Measurements from ENCODE around the gene MAG.

MAG gene

DNA sequence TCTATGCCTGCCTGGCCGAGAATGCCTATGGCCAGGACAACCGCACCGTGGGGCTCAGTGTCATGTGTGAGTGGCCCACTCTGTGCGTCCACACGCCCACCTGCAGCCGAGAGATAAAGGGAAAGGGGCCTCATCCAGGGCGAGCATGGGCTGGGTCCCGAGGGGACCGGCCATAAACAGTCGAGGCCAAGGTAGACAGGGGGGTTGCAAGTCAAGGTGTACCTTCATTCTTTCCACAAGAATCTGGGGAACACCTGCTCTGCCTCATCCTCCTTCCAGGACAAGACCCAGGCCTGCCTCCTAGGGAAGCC, 8.3 kb downstream of the MAG start:
- no peak for DNase-seq

DNA sequence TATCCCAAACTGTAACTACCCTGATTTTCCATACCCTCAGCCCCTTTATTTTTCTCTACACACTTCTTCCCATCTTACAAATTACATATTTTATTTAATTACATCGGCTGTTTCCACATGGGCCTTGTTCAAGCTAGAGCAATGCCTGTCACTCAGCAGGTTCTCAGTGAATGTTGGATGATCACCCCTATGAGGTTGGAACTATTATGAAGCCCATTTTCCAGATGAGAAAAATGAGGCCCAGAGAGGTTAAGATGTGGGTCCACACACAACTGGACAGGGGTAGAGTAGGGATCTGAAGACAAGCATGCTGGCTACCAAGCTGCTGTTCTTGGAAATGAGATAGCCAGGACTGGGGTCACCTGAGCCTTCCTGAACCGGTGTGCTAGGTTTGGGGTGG, 10.0 kb downstream of the MAG start:
- DNase-seq: no peak

DNA sequence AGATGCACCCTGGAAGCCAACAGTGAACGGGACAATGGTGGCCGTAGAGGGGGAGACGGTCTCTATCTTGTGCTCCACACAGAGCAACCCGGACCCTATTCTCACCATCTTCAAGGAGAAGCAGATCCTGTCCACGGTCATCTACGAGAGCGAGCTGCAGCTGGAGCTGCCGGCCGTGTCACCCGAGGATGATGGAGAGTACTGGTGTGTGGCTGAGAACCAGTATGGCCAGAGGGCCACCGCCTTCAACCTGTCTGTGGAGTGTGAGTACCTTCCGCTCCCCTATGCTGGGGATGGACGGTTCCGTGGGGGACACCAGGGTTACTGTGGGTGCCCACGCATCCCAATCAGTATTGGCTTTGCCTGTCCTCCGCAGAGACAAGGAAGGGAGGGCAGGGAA, 10.5 kb downstream of the MAG start:
- DNase-seq: no peak

DNA sequence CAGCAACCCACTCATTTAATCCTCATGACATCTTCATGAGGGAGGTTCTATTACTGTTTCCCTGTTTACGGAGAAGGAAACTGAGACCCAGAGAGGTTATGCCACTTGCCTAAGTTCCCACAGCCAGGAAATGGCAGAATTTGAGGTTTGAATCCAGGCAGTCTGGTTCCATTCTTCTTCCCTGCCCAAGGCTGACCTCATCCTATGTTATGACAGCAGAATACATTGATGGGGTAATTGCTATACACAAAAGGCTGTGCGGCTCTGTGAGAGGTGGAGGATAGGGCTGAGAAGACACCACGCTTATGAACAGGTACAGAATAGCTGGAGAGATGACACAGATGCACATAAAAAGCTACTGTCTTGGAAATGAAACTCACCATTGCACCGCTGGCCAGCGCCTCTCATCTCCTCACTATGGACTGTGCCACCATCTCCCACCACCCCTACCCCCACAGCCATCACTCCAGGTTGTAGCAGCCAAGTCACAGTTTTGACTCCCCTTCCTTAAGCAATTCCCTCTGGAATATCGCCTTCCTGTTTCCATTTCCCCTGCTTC, 11.5 kb downstream of the MAG start:
- no peak for DNase-seq

DNA sequence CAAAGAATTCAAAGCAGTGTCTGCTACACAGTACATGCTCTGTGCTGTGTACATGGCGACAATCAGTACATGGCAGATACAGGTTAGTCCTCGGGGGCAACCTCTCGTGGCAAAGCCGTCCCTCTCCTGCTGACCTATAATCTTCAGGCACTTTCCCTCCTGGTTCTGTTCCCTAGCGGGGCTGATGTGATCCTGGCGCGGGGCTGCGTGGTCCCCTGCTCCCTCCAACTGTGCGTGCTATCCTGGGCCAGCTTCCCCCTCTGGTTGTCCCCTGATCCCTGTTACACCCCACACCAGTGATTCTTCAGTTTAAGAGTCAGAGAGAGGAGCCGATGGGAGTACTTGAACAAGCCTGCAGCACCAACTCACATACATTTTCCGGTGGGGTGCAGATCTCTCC, 12.1 kb downstream of the MAG start:
- DNase-seq: no peak

DNA sequence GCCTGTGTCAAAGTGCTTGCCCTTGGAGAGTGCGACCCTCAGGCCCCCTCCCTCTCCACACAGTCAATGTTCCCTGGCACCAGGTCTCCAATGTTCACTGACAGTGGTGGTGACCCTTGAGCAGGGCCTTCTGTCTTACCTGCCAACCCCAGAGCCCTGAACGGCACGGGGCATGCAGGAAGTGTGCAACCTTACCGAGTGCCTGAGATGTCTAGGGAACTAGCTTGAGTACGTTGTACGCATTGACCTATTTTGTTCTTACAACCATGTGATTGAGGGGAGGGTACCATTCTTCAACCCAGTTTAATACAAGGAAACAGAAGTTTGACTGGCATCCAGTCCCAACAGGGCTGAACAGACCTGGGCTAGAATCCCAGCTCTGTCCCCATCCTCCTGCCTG, 13.2 kb downstream of the MAG start:
- DNase-seq: no peak

DNA sequence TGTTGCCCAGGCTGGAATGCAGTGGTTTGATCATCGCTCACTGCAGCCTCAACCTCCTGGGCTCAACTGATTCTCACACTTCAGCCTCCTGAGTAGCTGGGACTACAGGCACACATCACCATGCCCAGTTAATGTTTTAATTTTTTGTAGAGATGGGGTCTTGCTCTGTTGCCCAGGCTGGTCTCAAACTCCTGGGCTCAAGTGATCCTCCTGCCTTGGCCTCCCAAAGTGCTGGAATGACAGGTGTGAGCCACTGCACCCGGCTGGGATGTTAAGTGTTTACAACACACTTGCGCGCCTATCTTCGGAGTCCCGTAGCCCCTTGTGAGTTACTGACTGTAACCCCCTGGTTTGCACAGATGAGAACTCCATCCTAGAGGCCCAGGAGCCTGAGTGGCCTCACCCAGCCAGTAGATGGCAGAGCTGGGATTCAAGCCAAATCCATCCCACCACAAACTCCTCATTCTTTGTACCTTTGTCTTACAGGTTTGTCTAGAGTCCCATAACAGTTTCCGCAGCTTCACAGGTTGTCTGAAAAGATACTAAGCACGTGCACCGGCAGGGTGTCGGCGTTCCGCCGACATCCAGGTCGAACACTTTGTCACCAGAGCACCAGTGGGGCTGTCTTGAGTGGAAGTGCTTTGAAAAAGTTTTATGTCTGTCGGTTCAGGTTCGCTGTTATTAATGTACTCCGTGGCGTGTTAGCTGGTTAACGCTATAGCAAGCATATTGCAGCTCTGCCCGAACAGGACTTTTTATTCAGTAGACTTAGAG, 14.7 kb downstream of the MAG start:
- DNase-seq: no peak

DNA sequence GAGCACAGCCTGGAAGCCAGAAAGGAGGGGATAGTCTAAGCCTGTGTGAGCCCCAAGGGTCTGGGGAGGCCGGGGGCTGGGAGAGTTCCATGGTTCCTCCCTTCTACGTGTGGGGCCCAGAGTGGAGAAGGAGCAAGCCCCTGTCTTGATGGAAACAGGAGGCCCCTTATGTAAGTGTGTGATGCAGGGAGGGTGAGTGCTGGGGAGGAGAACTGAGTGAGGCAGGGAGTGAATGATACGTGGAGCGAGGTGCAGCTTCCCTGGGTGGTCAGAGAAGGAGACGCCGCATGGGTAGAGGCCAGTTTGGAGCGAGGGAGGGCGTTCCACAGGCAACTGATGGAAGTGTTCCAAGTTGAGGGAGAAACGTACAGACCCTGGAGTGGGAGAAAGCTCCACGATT, 16.0 kb downstream of the MAG start:
- no peak for DNase-seq

DNA sequence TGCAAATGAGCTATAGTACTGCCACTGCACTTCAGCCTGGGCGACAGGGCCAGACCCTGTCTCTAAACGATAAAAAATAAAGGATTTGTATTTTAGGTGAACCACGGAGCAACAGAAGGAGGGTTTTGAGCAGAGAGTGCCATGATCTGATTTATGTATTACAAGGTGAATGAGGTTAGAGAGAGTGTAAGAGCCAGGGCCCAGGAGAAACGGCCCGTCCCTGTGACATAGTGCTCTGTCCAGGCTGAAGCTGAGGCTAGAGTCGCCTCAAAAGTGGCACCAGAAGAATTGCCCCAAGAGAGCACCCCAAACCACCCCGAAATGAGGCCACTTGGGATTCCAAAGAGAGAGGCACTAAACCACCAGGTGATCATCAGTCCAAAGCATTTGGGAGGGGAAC, 16.9 kb downstream of the MAG start:
- no peak for DNase-seq

DNA sequence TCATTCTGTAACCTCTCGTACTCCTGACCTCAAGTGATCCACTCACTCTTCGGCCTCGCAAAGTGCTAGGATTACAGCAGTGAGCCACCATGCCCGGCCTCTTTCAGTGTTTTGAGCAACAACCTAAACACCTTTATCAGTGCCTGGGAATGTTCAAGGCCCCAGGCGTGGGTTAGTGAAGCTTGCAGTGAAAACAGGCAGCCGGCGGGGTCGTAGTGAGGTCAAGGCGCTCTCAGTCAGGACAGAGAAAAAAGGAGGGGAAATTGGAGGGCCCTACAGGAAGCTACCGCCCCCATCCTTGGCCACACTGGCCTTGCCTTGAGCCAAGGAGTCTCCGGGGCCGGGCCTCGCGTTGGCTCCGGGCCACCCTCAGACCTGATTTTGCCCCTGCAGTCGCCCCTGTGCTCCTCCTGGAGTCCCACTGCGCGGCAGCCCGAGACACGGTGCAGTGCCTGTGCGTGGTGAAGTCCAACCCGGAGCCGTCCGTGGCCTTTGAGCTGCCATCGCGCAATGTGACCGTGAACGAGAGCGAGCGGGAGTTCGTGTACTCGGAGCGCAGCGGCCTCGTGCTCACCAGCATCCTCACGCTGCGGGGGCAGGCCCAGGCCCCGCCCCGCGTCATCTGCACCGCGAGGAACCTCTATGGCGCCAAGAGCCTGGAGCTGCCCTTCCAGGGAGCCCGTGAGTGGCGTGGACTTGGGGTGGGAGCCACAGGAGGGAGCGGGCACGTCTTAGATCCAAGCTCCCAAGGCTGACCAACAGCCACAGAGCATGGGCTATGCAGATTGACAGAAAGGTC, 17.7 kb downstream of the MAG start:
- no peak for DNase-seq

DNA sequence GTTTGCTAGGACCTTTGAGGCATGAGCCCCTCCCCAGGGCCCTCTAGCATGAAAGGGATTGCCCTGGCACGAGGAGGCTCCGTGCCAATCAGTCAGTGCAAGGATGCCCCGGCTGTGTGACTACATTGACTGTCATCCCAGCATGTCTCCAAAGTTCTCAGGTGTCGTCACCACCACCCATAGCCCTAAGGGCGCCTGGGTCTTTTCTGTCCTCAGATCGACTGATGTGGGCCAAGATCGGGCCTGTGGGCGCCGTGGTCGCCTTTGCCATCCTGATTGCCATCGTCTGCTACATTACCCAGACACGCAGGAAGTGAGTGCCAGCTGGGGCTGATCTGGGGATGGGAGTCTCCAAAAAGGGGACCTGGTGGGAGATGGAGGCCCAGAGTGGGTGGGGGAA, 18.4 kb downstream of the MAG start:
- DNase-seq: no peak

DNA sequence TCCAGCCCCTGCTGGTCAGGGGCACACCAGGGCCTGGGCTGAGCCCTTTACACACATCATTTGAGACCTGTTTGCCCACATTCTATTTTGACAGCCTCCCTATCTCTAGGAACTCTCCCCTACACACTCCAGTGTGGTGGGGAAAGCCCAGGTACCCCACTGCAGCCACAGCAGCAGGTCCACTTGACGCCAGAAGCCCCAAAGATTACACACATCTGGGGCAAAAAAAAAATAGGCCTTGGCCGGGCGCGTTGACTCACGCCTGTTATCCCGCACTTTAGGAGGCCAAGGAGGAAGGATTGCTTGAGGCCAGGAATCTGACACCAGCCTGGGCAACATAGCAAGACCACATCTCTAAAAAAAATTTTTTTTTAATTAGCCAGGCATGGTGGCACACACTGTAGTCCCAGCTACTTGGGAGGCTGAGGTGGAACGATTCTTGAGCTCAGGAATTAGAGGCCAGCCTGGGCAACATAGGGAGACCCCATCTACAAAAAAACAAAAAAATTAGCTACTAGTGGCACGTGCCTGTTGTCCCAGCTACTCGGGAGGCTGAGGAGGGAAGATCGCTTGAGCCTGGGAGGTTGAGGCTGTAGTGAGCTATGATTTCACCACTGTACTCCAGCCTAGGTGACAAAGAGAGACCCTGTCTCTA, 19.0 kb downstream of the MAG start:
- no peak for DNase-seq

DNA sequence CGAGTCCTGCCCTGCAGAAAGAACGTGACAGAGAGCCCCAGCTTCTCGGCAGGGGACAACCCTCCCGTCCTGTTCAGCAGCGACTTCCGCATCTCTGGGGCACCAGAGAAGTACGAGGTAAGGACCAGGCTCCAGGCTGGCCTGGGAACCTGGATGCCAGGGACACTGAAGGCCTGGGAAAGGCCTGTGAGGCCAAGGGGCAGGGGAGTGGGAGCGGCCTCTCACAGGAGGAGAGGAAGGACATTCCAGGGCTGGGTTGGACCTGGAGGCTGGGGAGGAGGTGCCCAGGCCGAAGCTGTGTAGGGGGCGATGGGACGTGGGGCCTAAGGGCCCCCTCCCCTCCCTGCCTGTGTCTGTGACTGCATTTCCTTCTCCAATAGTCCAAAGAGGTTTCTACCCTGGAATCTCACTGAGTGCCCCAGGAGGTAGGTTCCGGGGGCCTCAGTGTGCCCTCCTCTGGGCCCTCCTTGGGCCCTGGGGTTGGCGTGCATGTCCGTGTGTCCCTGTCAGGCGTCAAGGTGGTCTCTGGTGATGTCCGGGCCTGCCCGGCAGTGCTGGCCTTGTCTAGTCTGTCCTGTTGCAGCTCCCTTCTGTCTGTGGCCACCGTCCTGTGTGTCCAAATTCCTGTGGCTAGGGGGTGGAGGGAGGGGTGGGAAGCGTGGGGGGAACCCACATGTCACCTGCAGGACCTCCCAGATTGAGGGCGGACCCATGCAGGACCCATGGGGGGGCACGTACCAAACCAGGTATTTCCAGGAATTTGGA, 20.1 kb downstream of the MAG start:
- no peak for DNase-seq

DNA sequence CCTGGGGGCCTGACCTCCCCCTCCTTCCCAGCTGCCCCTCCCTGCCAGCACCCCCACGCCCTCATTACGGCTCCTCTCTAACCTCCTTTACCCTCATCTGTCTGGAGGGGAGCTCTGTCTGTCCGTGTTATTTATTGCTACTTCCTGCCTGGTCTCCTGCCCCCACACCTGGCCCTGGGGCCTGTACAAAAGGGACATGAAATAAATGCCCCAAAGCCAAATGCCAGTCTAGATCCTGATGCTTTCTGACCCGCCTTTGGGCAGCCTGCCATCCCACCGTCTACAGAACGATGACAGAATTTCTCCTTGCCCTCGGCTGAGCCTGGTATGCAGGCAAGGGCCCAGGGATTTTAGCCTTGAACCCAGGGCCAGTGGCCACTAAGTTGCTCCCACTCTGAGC, 21.6 kb downstream of the MAG start:
- no peak for DNase-seq

DNA sequence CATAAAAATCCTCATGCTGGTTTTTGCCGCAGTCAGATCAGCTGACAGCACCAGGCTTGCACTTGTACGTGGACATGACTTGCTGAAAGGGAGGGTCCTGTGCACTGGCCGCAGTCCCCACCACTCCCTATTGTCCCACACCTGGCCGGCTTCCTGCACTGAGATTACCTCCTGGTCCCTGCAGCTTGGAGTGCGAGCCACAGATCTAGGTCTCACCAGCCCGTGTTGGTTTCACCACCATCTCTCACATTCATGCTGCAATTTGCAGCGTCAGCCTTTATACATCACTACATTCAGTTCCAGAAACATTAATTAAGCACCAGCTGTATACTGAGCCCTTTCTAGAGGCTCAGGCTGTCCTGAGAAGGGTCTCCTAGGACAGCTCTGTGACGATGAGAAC, 22.1 kb downstream of the MAG start:
- no peak for DNase-seq

DNA sequence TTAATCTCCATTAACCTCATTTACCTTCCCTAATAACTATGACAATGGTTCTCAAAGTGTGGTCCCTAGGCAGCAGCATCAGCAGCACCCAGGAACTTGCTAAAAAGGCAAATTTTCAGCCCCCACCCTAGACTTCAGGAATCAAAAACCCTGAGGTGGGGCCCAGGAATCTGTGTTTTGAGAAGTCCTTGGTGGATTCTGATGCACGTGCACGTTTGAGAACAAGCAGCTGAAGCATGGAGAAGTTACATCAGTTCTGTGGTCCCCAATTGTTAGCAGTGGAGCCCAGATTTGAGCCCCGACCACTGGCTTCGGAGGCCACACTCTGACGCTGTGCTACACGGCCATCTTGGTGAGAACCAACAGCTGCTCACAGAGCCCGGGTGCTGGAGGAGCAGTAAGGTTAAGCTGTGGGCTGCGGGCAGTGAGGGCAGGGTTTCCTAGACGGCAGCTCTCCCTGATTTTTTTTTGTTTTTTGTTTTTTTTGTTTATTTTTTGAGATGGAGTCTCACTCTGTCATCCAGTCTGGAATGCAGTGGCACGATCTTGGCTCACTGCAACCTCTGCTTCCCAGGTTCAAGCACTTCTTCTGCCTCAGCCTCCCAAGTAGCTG, 23.0 kb downstream of the MAG start:
- DNase-seq: no peak

DNA sequence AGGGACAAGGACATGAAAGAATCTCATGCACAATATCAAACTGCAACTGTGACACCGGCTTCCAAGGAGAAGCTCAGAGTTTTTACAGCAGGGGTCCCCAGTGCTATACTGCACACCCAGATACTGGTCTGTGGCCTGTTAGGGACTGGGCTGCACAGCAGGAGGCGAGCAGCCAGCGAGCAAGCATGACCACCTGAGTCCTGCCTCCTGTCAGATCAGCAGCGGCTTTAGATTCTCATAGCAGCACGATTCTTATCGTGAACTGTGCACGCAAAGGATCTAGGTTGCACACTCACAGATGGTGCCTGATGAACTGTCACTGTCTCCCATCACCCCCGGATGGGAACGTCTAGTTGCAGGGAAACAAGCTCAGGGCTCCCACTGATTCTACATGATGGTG, 23.9 kb downstream of the MAG start:
- no peak for DNase-seq

DNA sequence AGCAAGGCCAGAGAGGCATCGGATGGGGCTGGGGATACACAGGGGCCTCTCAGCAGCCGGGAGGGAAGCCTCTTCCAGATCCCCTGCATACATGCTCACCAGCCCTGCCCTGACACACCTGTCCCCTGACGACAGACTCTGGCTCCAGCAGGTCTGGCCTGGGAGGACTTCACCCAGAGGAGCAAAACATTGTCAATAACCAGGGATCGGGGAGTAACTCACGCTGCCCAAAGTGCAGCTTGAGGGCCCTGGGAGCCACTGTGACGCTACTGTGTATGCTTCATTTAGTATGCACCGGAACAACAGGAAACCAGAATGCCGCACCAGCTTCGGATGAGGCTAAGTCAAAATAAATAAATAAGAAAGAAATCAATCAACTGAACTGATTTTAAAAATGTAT, 24.6 kb downstream of the MAG start:
- DNase-seq: no peak

DNA sequence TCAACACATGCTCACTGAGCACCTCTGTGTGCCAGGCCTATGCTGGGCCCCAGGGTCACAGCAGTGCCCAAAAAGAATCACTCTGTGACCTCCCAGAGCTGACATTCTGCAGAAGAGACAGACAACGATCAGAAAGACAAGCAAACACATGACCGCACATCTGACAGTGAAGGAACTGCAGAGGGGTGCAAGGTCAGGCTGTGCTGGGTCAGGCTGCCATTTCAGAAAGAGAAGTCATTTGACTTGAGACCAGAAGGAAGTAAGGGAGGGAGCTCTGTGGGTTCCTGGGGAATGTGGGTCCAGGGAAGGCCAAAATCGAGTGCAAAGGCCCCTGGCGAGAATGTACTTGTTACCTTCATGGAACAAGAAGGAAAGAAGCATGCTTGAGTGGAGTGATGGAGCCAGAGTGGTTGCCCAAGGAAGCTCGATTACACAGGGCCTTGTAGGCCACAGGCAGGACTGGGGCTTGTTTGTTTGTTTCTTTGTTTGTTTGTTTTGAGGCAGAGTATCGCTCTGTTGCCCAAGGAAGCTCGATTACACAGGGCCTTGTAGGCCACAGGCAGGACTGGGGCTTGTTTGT, 25.6 kb downstream of the MAG start:
- DNase-seq: no peak

DNA sequence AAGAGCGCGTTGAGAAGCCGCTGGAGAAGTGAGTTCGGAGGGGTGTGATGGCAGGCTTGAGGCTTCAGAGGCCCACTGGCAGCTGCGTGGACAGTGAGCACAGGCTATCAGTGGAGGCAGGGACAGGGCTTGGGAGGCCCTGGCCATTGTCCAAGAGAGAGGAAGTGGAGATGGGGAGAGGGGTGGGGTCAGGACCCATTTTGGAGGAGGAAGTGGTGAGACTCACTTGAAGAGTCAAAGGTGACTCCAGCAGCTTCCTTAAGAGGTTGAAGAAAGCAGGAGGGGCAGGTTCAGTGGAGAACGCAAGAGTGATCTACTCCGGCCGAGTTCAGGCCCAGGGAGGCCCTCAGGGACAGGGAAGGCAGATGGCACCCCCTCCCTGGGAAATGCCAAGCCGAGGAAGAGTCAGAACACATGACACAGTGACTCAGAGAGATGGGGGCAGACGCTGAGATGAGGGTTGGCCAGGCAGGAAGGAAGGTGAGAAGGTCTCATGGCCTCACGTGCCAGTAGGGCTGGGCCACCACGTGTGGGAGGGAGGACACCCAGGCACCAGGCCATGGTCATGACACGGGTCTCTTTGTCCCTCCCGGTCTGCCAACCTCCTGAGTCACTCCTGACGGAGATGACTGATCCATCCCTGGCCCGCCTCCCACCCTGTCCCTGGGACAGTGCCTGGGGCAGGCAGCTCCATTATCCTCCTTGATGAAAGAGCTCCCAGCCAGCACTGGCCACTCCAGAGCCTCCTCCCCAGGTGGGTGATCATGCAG, 26.9 kb downstream of the MAG start:
- DNase-seq: no peak

DNA sequence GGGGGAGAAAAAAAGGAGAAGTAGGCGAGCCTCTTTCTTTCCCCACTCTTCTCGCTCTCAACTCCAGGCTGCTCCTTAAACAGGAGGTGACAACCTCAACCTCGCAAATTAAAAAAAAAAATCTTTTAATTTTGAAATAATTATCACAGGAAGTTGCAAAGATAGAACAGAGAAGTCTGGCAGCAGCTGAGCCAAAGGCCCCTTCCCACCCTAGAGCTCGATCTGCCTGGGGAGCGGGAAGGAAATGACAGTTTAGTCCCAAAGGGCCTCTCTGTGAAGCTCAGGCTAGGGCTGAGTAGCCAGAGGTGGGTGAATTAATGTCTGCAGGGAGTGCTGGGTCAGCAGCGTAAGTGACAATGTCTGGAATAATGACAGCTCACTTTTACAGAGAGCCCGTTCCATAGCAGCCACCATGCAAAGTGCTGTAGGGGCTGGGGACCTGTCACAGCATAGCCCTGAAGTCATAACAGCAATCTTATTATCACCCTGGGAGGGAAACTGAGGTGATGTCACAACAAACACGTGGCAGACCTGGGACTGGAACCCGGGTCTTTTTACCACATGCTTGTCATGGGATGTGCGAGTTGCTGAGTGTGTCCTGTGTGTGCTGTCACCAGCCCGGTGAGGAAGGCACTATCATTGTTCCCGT, 28.2 kb downstream of the MAG start:
- DNase-seq: no peak

Data from SHP77 treated with DMSO at 0.1 percent for 48 hours (cell line).